Fibroblast of gingiva (primary cell): ENCODE results near the gene GJD4.

ENCODE experiments used
- DNase-seq: peaks from one replicate; pipeline ENCODE4 v3.0.0-alpha.2; 2011; ENCODE audit warnings: low read depth

GJD4 gene

GRCh38 chr10:35579116-35579515, 26.0 kb upstream of the GJD4 start:
- DNase-seq, result no peak

GRCh38 chr10:35579726-35580422, 25.3 kb upstream of the GJD4 start:
- DNase-seq, result no peak

- no peak for DNase-seq
Observed at GRCh38 chr10:35580423-35580770, 24.7 kb upstream of the GJD4 start.

- DNase-seq, result no peak
Observed at GRCh38 chr10:35581655-35582054, 23.5 kb upstream of the GJD4 start.

- no peak for DNase-seq
Observed at GRCh38 chr10:35584946-35585345, 20.2 kb upstream of the GJD4 start.

GRCh38 chr10:35585356-35585755, 19.8 kb upstream of the GJD4 start:
- DNase-seq, result no peak

- no peak for DNase-seq
Observed at GRCh38 chr10:35585903-35586535, 19.1 kb upstream of the GJD4 start.

- no peak for DNase-seq
Observed at GRCh38 chr10:35588836-35589235, 16.3 kb upstream of the GJD4 start.

- DNase-seq, result no peak
Observed at GRCh38 chr10:35592441-35592840, 12.7 kb upstream of the GJD4 start.

GRCh38 chr10:35594115-35595079, 10.7 kb upstream of the GJD4 start:
- no peak for DNase-seq

GRCh38 chr10:35595106-35595505, 10.0 kb upstream of the GJD4 start:
- DNase-seq, result no peak

- DNase-seq, result no peak
Observed at GRCh38 chr10:35598379-35598778, 6.8 kb upstream of the GJD4 start.

GRCh38 chr10:35600193-35600592, 4.9 kb upstream of the GJD4 start:
- DNase-seq, result no peak

GRCh38 chr10:35606430-35606829, 1.3 kb downstream of the GJD4 start:
- no peak for DNase-seq

- no peak for DNase-seq
Observed at GRCh38 chr10:35607475-35608327, 2.6 kb downstream of the GJD4 start.

- no peak for DNase-seq
Observed at GRCh38 chr10:35608328-35608672, 3.2 kb downstream of the GJD4 start.

- no peak for DNase-seq
Observed at GRCh38 chr10:35611750-35612149, 6.6 kb downstream of the GJD4 start.

GRCh38 chr10:35612385-35613106, 7.4 kb downstream of the GJD4 start:
- no peak for DNase-seq

GRCh38 chr10:35613107-35613440, 7.9 kb downstream of the GJD4 start:
- no peak for DNase-seq

- no peak for DNase-seq
Observed at GRCh38 chr10:35613597-35614226, 8.6 kb downstream of the GJD4 start.

GRCh38 chr10:35614312-35614711, 9.2 kb downstream of the GJD4 start:
- no peak for DNase-seq
